ENCODE results near the gene NFATC1.

NFATC1 gene

DNA sequence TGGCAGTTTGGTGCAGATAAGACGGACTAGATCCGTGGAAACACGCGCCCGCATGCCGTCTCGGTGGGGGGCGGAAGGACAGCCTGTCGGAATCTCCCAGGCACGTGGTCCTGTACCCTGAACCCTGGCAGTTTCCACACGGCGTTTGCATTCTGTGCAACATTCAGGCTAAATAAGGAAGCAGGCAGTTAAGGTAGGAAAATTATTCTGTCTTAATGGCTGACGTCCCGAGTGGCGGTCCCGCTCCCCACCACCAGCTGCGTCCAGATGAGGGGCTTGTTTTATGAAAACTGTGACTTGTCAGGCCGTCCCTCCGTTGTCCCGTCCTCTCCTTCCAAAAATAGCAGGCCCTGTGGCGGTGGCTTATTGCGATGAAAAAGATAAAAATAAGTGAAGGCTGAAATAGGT lies 120.2 kb downstream of the NFATC1 start:
- Histone ChIP-seq H3K27me3 (peaks cover 24% of the 10 kb centered on the region), H3K4me3 (ENCODE audit: low read depth in 1 of 2, low read length in 1 of 2) (no peak overlapping the region), H3K36me3 (no peaks in the 10 kb centered on the region), H3K9me3 (no peaks in the 10 kb centered on the region), H3K4me1 (ENCODE audit: control insufficient read depth in 1 of 2, insufficient read depth in 1 of 2, low read depth in 1 of 2, low read length in 1 of 2) (peaks cover 0 to 9% of the 10 kb centered on the region in 2 experiments), H3K27ac (no peak overlapping the region)
- TF ChIP-seq, protein P1, sequence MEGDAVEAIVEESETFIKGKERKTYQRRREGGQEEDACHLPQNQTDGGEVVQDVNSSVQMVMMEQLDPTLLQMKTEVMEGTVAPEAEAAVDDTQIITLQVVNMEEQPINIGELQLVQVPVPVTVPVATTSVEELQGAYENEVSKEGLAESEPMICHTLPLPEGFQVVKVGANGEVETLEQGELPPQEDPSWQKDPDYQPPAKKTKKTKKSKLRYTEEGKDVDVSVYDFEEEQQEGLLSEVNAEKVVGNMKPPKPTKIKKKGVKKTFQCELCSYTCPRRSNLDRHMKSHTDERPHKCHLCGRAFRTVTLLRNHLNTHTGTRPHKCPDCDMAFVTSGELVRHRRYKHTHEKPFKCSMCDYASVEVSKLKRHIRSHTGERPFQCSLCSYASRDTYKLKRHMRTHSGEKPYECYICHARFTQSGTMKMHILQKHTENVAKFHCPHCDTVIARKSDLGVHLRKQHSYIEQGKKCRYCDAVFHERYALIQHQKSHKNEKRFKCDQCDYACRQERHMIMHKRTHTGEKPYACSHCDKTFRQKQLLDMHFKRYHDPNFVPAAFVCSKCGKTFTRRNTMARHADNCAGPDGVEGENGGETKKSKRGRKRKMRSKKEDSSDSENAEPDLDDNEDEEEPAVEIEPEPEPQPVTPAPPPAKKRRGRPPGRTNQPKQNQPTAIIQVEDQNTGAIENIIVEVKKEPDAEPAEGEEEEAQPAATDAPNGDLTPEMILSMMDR (IDR thresholded peaks at IDR 0.05) = no peak

DNA sequence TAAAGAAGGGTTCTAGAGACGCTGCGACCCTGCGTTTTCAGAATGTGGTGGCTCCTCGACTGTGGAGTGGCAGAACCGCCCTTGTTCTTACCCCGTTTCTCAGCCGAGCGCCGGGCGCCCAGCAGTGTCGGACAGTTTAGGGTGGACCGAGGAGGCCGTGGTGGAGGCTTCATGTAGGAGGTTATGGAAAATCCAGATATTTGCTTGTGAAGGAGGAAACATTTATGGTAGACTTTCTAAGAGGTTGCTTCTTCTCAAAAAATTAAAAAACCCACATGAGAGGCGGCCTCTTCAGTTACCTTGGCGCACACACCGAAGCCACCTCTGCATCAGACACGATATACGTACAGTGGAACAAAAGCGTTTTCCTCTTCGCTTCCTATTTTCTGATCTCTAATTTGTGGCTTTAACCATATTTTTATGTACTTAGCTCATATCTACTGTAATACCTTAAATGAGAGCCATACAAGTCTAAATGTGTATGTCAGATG lies 120.8 kb downstream of the NFATC1 start:
- no peak overlapping the region for H3K27ac ChIP-seq
- peaks cover 0 to 9% of the 10 kb centered on the region in 2 experiments for H3K4me1 ChIP-seq (ENCODE audit: control insufficient read depth in 1 of 2, insufficient read depth in 1 of 2, low read depth in 1 of 2, low read length in 1 of 2)
- H3K4me3 ChIP-seq (ENCODE audit: low read depth in 1 of 2, low read length in 1 of 2) = no peak overlapping the region
- H3K27me3 ChIP-seq = peaks cover 24% of the 10 kb centered on the region
- no peaks in the 10 kb centered on the region for H3K9me3 ChIP-seq
- TF ChIP-seq, protein P1 (IDR thresholded peaks at IDR 0.05) = no peak
- no peaks in the 10 kb centered on the region for H3K36me3 ChIP-seq

DNA sequence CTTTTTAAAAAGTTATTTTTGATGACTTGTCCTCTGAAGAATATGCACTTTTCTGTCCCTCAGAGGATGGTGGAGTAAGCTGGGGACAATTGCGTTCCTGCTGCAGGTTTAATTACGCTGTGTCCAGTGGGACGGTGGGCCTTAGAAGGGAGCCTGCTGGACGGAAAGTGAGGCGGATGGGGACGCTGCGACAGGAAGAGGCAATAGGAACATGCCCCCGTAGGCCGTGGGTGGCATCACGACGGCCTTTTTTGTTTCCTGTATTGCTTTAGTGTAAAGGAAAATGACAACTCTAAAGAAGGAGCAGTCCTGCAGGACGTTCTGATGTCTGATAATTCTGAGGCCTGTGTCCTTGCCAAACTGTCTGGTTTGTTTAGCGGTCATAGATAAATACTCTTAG lies 121.6 kb downstream of the NFATC1 start:
- Histone ChIP-seq H3K36me3 (no peaks in the 10 kb centered on the region), H3K27me3 (peaks cover 24% of the 10 kb centered on the region), H3K4me1 (ENCODE audit: control insufficient read depth in 1 of 2, insufficient read depth in 1 of 2, low read depth in 1 of 2, low read length in 1 of 2) (peaks cover 0 to 9% of the 10 kb centered on the region in 2 experiments), H3K9me3 (no peaks in the 10 kb centered on the region), H3K27ac (no peak overlapping the region), H3K4me3 (ENCODE audit: low read depth in 1 of 2, low read length in 1 of 2) (no peak overlapping the region)
- TF ChIP-seq, protein P1 (IDR thresholded peaks at IDR 0.05) = no peak

DNA sequence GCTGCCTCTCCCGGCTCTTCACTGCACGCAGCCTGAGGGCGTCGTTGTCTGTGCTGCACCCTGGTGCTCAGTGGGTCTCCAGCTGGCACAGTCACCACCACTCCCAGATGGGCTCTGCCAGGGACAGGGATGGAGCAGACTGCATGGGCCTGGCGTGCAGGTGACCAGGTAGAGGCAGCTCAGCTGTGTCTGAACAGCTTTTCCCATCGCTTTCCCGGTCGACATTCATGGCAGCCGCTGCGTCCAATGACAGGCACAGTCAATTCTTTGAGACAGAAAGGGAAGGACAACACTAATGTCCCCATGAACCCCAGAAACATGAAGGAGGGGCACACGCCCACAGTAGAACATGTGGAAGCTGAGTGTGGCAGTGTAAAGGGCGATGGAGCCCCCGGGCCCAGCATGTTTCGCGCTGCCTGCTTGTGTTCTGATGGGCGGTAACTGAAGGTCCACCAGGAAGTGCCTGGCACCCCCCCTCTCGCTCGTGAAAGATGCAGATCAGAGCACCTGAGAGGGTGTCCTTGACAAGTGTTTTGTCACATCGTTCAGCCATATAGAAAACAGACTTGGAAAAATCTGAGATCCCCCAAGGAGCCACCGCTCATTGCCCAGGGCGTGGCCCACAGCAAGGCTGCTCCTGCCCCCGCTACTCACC lies 122.4 kb downstream of the NFATC1 start:
- TF ChIP-seq, protein P1 (IDR thresholded peaks at IDR 0.05) = no peak
- Histone ChIP-seq H3K27ac (no peak overlapping the region), H3K4me3 (ENCODE audit: low read depth in 1 of 2, low read length in 1 of 2) (no peak overlapping the region), H3K36me3 (no peaks in the 10 kb centered on the region), H3K27me3 (peaks cover 32% of the 10 kb centered on the region), H3K4me1 (ENCODE audit: control insufficient read depth in 1 of 2, insufficient read depth in 1 of 2, low read depth in 1 of 2, low read length in 1 of 2) (peaks cover 6 to 16% of the 10 kb centered on the region in 2 experiments), H3K9me3 (no peaks in the 10 kb centered on the region)

DNA sequence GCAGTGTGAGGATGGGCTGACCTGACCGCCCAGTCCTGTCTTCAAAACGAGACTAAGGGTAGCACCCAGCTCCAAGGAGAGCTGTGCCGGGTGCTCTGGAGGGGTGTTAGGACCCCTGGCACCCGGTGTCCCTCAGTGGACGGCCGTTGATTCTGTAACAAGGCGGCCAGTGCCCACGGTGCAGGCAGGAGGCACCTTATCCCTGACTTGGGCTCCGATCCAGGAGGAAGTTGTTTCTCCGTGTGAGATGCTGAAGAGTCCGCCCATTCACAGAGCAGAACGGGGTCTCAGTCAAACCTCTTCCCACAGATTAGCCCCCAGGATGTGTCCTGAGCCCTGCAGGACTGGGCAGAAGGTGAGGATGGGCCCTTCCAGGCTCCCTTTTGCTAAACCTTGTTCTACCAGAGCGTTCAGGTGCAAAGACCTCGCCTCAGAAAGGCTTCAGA lies 123.0 kb downstream of the NFATC1 start:
- no peak overlapping the region for H3K27ac ChIP-seq
- no peak overlapping the region for H3K4me3 ChIP-seq (ENCODE audit: low read depth in 1 of 2, low read length in 1 of 2)
- peaks cover 11 to 22% of the 10 kb centered on the region in 2 experiments for H3K4me1 ChIP-seq (ENCODE audit: control insufficient read depth in 1 of 2, insufficient read depth in 1 of 2, low read depth in 1 of 2, low read length in 1 of 2)
- TF ChIP-seq, protein P1 (IDR thresholded peaks at IDR 0.05) = no peak
- H3K9me3 ChIP-seq = no peaks in the 10 kb centered on the region
- no peaks in the 10 kb centered on the region for H3K36me3 ChIP-seq
- H3K27me3 ChIP-seq = peaks cover 36% of the 10 kb centered on the region
